Activated T-helper 17 cell treated with anti-CD3 and anti-CD28 coated beads, Interleukin-2, amount 50 U/mL, for 72 hours (primary cell): Measurements from ENCODE around the gene PILRA. TPM values are rescaled to one million over a fixed set of nuclear protein-coding genes. Genes with fewer than 3 reads are reported as not detected.
"Not testable (repeated sequence)": the region's sequence is repeated elsewhere in the genome, so short reads cannot be mapped to it uniquely, and the experiment has no call there.

ENCODE experiments used
- ATAC-seq: fragments of 150-1000 bp; cut with Tn5 transposase; replicated peaks from 2 replicates; pipeline ENCODE4 v1.10.0; 2021; ENCODE audit warnings: mild to moderate bottlenecking, moderate library complexity
- H3K27ac Mint-ChIP-seq: one replicate; pipeline ENCODE4 v1.8.0; 2022; ENCODE audit warnings: mixed read lengths
- H3K27me3 Mint-ChIP-seq: one replicate; pipeline ENCODE4 v1.8.0; 2022; ENCODE audit warnings: mixed read lengths
- H3K36me3 Mint-ChIP-seq: one replicate; pipeline ENCODE4 v1.8.0; 2022; ENCODE audit warnings: low read depth, mild to moderate bottlenecking, mixed read lengths
- H3K4me1 Mint-ChIP-seq: one replicate; pipeline ENCODE4 v1.8.0; 2022; ENCODE audit warnings: mixed read lengths
- H3K4me3 Mint-ChIP-seq: one replicate; pipeline ENCODE4 v1.8.0; 2022; ENCODE audit warnings: mild to moderate bottlenecking, mixed read lengths
- H3K9me3 Mint-ChIP-seq: one replicate; pipeline ENCODE4 v1.8.0; 2022; ENCODE audit warnings: mixed read lengths
- total RNA-seq, 2 donors: library from RNA; stranded (reverse); gene quantifications; one replicate each; pipeline ENCODE4 v1.2.3, GENCODE V29; 2022

Gene PILRA
- total RNA-seq, 2 donors from 2014 or later: 2.7 to 7.0 TPM

GRCh38 chr7:100435401-100436304, 62.4 kb downstream of the PILRA start:
- Mint-ChIP-seq H3K9me3 (no peaks in the 10 kb centered on the region), H3K4me1 (peaks cover 30% of the 10 kb centered on the region), H3K27ac (peak overlapping the region; percentile 97), H3K4me3 (peak overlapping the region; percentile 87), H3K27me3 (no peaks in the 10 kb centered on the region), H3K36me3 (peaks cover 59% of the 10 kb centered on the region)
- ATAC-seq: peak; percentile 30

GRCh38 chr7:100437150-100438100, 64.1 kb downstream of the PILRA start:
- ATAC-seq: no peak
- Mint-ChIP-seq H3K27me3 (no peaks in the 10 kb centered on the region), H3K9me3 (no peaks in the 10 kb centered on the region), H3K36me3 (peaks cover 41% of the 10 kb centered on the region), H3K27ac (no peak overlapping the region), H3K4me3 (peak overlapping the region; percentile 87), H3K4me1 (peaks cover 25% of the 10 kb centered on the region)

GRCh38 chr7:100438172-100438571, 64.9 kb downstream of the PILRA start:
- no peaks in the 10 kb centered on the region for H3K9me3 Mint-ChIP-seq
- peak overlapping the region; percentile 41 for H3K27ac Mint-ChIP-seq
- H3K4me1 Mint-ChIP-seq: peaks cover 24% of the 10 kb centered on the region
- peaks cover 34% of the 10 kb centered on the region for H3K36me3 Mint-ChIP-seq
- ATAC-seq: no peak
- no peak overlapping the region for H3K4me3 Mint-ChIP-seq
- H3K27me3 Mint-ChIP-seq: no peaks in the 10 kb centered on the region

- ATAC-seq, H3K4me3 Mint-ChIP-seq, H3K27ac Mint-ChIP-seq, H3K9me3 Mint-ChIP-seq, H3K27me3 Mint-ChIP-seq: not testable (repeated sequence)
- H3K36me3 Mint-ChIP-seq: peaks cover 28% of the 10 kb centered on the region
- peaks cover 21% of the 10 kb centered on the region for H3K4me1 Mint-ChIP-seq
Observed at GRCh38 chr7:100438731-100439130, 65.4 kb downstream of the PILRA start.

- Mint-ChIP-seq H3K4me1 (peaks cover 16% of the 10 kb centered on the region), H3K36me3 (peaks cover 23% of the 10 kb centered on the region)
- not testable (repeated sequence) for H3K27me3 Mint-ChIP-seq, H3K4me3 Mint-ChIP-seq, H3K9me3 Mint-ChIP-seq, H3K27ac Mint-ChIP-seq, ATAC-seq
Observed at GRCh38 chr7:100439244-100439643, 66.0 kb downstream of the PILRA start.

- Mint-ChIP-seq H3K27me3 (no peaks in the 10 kb centered on the region), H3K4me3 (no peak overlapping the region), H3K9me3 (no peaks in the 10 kb centered on the region), H3K36me3 (no peaks in the 10 kb centered on the region), H3K27ac (peak overlapping the region; percentile 42), H3K4me1 (peaks cover 11% of the 10 kb centered on the region)
- ATAC-seq: no peak
Observed at GRCh38 chr7:100441641-100442535, 68.6 kb downstream of the PILRA start.

- peak overlapping the region; percentile 72 for H3K27ac Mint-ChIP-seq
Observed at GRCh38 chr7:100443096-100443840, 70.0 kb downstream of the PILRA start.

GRCh38 chr7:100444311-100445278, 71.3 kb downstream of the PILRA start:
- H3K4me1 Mint-ChIP-seq: peaks cover 11% of the 10 kb centered on the region
- peak; percentile 85 for ATAC-seq
- no peaks in the 10 kb centered on the region for H3K27me3 Mint-ChIP-seq
- H3K36me3 Mint-ChIP-seq: no peaks in the 10 kb centered on the region
- peak overlapping the region; percentile 47 for H3K4me3 Mint-ChIP-seq
- no peaks in the 10 kb centered on the region for H3K9me3 Mint-ChIP-seq
- peak overlapping the region; percentile 80 for H3K27ac Mint-ChIP-seq

More at GRCh38 chr7:100443096-100443840, 70.0 kb downstream of the PILRA start:
- Mint-ChIP-seq H3K36me3 (no peaks in the 10 kb centered on the region), H3K4me1 (peaks cover 11% of the 10 kb centered on the region), H3K9me3 (no peaks in the 10 kb centered on the region), H3K4me3 (no peak overlapping the region), H3K27me3 (no peaks in the 10 kb centered on the region)
- ATAC-seq: no peak

- Mint-ChIP-seq H3K36me3 (no peaks in the 10 kb centered on the region), H3K27ac (no peak overlapping the region), H3K4me1 (peaks cover 11% of the 10 kb centered on the region), H3K27me3 (no peaks in the 10 kb centered on the region), H3K9me3 (no peaks in the 10 kb centered on the region), H3K4me3 (no peak overlapping the region)
- ATAC-seq: no peak
Observed at GRCh38 chr7:100446040-100446439, 72.8 kb downstream of the PILRA start.

- H3K27me3 Mint-ChIP-seq, H3K9me3 Mint-ChIP-seq, ATAC-seq, H3K36me3 Mint-ChIP-seq, H3K27ac Mint-ChIP-seq, H3K4me1 Mint-ChIP-seq, H3K4me3 Mint-ChIP-seq: not testable (repeated sequence)
Observed at GRCh38 chr7:100447363-100447762, 74.1 kb downstream of the PILRA start.

GRCh38 chr7:100449190-100449795, 76.0 kb downstream of the PILRA start:
- Mint-ChIP-seq H3K4me1 (no peaks in the 10 kb centered on the region), H3K27me3 (no peaks in the 10 kb centered on the region), H3K9me3 (no peaks in the 10 kb centered on the region), H3K27ac (no peak overlapping the region), H3K4me3 (no peak overlapping the region), H3K36me3 (no peaks in the 10 kb centered on the region)
- no peak for ATAC-seq
